PFSK-1 (cell line): ENCODE measurements around the gene OR11L1.

Source experiments
- FOXP2 ChIP-seq: optimal IDR thresholded peaks from 2 replicates; pipeline ENCODE3; 2011; ENCODE audit warnings: borderline replicate concordance, control low read depth, inconsistent platforms; ENCODE audit not compliant: insufficient read depth; ENCODE audit errors: extremely low read length, extremely low read depth
- POLR2AphosphoS5 ChIP-seq: IDR thresholded peaks from 2 replicates; pipeline ENCODE4 v1.6.1; 2012; ENCODE audit warnings: low read depth, mild to moderate bottlenecking, control low read depth, low read length, moderate library complexity
- SIN3A ChIP-seq: IDR thresholded peaks from 2 replicates; pipeline ENCODE4 v1.6.1; 2012; ENCODE audit warnings: mild to moderate bottlenecking, low read length, moderate library complexity, borderline replicate concordance; ENCODE audit not compliant: insufficient read depth
- TAF1 ChIP-seq: IDR thresholded peaks from 2 replicates; pipeline ENCODE4 v1.6.1; 2012; ENCODE audit warnings: low read length, control low read depth, borderline replicate concordance; ENCODE audit not compliant: insufficient read depth
- TF ChIP-seq, protein P1 (sequence below), 2 experiments: IDR thresholded peaks; 2 replicates each; pipeline versions ENCODE4 v1.6.1 to v1.8.0; 2011 to 2012; ENCODE audit warnings: low read depth in 2 of 2, low read length in 2 of 2, control low read depth in 1 of 2, inconsistent platforms in 1 of 2, mild to moderate bottlenecking in 1 of 2, moderate library complexity in 1 of 2; ENCODE audit not compliant: insufficient read depth in 1 of 2

DNA sequence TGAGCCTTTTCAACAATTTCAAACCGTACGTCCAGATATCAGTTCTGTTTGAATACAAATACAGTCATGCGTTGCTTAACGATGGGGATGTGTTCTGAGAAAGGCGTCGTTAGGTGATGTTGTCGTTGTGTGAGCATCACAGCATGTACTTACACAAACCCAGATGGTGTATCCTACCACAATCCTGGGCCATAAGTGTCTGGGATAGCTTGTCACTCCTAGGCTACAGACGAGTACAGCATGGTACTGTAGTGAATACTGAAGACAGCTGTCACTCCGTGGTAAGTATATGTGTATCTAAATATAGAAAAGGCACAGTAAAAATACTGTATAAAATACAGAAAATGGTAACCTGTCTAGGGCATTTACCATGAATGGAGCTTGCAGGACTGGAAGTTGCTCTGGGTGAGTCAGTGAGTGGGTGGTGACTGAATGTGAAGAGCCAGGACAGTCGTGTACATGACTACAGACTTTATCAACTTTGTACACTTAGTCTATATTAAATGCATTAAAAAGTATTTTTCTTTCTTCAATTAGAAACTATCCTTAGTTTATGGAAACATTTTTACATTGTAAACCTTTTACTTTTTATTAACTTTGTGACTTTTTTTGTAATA, 43.2 kb upstream of the OR11L1 start:
- TF ChIP-seq, protein P1, sequence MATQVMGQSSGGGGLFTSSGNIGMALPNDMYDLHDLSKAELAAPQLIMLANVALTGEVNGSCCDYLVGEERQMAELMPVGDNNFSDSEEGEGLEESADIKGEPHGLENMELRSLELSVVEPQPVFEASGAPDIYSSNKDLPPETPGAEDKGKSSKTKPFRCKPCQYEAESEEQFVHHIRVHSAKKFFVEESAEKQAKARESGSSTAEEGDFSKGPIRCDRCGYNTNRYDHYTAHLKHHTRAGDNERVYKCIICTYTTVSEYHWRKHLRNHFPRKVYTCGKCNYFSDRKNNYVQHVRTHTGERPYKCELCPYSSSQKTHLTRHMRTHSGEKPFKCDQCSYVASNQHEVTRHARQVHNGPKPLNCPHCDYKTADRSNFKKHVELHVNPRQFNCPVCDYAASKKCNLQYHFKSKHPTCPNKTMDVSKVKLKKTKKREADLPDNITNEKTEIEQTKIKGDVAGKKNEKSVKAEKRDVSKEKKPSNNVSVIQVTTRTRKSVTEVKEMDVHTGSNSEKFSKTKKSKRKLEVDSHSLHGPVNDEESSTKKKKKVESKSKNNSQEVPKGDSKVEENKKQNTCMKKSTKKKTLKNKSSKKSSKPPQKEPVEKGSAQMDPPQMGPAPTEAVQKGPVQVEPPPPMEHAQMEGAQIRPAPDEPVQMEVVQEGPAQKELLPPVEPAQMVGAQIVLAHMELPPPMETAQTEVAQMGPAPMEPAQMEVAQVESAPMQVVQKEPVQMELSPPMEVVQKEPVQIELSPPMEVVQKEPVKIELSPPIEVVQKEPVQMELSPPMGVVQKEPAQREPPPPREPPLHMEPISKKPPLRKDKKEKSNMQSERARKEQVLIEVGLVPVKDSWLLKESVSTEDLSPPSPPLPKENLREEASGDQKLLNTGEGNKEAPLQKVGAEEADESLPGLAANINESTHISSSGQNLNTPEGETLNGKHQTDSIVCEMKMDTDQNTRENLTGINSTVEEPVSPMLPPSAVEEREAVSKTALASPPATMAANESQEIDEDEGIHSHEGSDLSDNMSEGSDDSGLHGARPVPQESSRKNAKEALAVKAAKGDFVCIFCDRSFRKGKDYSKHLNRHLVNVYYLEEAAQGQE (IDR thresholded peaks at IDR 0.05; ENCODE audit: insufficient read depth in 1 of 2, low read depth in 2 of 2, low read length in 2 of 2) = no peak
- no peak for TF ChIP-seq TAF1
- no peak for TF ChIP-seq SIN3A
- TF ChIP-seq POLR2AphosphoS5 = no peak
- TF ChIP-seq FOXP2 = no peak
